AG10803 (cell line): ENCODE data around the gene PPFIA1.

Experiments used
- DNase-seq: peaks from one replicate; pipeline ENCODE4 v3.0.0; 2010; ENCODE audit warnings: low read depth
- H3K4me3 ChIP-seq: 2 replicates; pipeline ENCODE4 v1.5.1; 2011; ENCODE audit warnings: mild to moderate bottlenecking, low read length, control low read depth
- CTCF ChIP-seq: conservative IDR thresholded peaks from 2 replicates; pipeline ENCODE4 v1.5.1; 2011; ENCODE audit warnings: mild to moderate bottlenecking, low read length, control low read depth, inconsistent platforms

Gene PPFIA1

GRCh38 chr11:70418130-70418529 is 147.6 kb downstream of the PPFIA1 start:
- no peak for DNase-seq
- H3K4me3 ChIP-seq = no peak overlapping the region

GRCh38 chr11:70419307-70420007 is 149.0 kb downstream of the PPFIA1 start:
- no peak overlapping the region for H3K4me3 ChIP-seq
- no peak for DNase-seq
- no peak for TF ChIP-seq CTCF

More at GRCh38 chr11:70418130-70418529, 147.6 kb downstream of the PPFIA1 start:
- TF ChIP-seq CTCF = no peak

- H3K4me3 ChIP-seq = no peak overlapping the region
- TF ChIP-seq CTCF = no peak
- DNase-seq = no peak
These were observed 149.5 kb downstream of the PPFIA1 start for GRCh38 chr11:70420008-70420464.

- no peak for DNase-seq
These were observed 150.0 kb downstream of the PPFIA1 start for GRCh38 chr11:70420496-70420895.

GRCh38 chr11:70421123-70421522 is 150.6 kb downstream of the PPFIA1 start:
- no peak for TF ChIP-seq CTCF
- DNase-seq = no peak
- H3K4me3 ChIP-seq = no peak overlapping the region

More at GRCh38 chr11:70420496-70420895, 150.0 kb downstream of the PPFIA1 start:
- TF ChIP-seq CTCF = no peak
- H3K4me3 ChIP-seq = no peak overlapping the region

GRCh38 chr11:70422692-70423522 is 152.4 kb downstream of the PPFIA1 start:
- no peak overlapping the region for H3K4me3 ChIP-seq
- DNase-seq = no peak
- TF ChIP-seq CTCF = no peak
